Astrocyte of the spinal cord (primary cell): ENCODE data around the gene LAS1L.
"Not testable (repeated sequence)": the region's sequence is repeated elsewhere in the genome, so short reads cannot be mapped to it uniquely, and the experiment has no call there.

Experiments used
- DNase-seq: peaks from one replicate; pipeline ENCODE4 v3.0.0; 2011; ENCODE audit warnings: low read depth, low spot score
- H3K4me3 ChIP-seq: 2 replicates; pipeline ENCODE4 v1.5.1; 2011; ENCODE audit warnings: low read depth, mild to moderate bottlenecking, low read length, moderate library complexity
- in situ Hi-C: cut with HindIII; loops from 2 replicates; pipeline ENCODE4 v1.10.0; 2017; ENCODE audit warnings: low sequenced_read_pairs
- TF ChIP-seq, protein P1 (sequence below): IDR thresholded peaks from 2 replicates; pipeline ENCODE4 v1.5.1; 2012; ENCODE audit warnings: low read depth, mild to moderate bottlenecking, low read length, inconsistent platforms

Gene LAS1L

DNA sequence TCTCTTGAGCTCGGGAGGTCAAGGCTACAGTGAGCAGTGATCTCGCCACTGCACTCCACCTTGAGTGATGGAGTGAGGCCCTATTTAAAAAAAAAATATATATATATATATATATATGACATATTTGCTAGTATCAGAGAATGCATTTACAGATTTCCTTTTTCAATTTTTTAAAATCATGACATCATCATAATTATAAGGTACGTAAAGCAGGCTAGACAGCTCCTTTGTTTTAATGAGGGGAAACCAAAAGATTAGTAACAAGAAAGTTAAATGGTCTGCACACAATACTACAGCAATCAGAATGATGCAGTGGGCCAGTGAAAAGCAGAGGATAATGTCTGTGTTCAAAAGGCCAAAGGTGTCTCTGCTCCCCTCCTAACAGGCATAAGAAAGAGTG lies 43.0 kb downstream of the LAS1L start:
- TF ChIP-seq, protein P1, sequence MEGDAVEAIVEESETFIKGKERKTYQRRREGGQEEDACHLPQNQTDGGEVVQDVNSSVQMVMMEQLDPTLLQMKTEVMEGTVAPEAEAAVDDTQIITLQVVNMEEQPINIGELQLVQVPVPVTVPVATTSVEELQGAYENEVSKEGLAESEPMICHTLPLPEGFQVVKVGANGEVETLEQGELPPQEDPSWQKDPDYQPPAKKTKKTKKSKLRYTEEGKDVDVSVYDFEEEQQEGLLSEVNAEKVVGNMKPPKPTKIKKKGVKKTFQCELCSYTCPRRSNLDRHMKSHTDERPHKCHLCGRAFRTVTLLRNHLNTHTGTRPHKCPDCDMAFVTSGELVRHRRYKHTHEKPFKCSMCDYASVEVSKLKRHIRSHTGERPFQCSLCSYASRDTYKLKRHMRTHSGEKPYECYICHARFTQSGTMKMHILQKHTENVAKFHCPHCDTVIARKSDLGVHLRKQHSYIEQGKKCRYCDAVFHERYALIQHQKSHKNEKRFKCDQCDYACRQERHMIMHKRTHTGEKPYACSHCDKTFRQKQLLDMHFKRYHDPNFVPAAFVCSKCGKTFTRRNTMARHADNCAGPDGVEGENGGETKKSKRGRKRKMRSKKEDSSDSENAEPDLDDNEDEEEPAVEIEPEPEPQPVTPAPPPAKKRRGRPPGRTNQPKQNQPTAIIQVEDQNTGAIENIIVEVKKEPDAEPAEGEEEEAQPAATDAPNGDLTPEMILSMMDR, result no peak
- no peak for DNase-seq
- in situ Hi-C loops, result no loop called here
- H3K4me3 ChIP-seq, result no peak overlapping the region

DNA sequence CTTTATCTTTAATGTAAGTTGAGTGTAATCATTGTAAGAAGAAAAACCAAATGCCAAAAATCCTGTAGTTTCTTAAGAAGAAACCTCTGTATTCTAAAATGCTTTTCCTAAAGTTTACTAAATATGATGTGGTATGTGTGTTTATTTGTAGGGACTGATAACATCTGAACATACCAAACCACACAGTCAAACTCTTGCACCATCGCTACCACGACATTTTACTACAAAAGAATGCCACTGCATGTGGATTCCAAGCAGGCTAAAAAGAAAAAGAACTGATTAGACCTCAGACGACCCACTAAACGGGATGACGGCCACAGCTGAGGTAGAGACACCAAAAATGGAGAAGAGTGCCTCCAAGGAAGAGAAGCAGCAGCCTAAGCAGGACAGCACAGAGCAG lies 46.1 kb downstream of the LAS1L start:
- in situ Hi-C loops, result no loop called here
- TF ChIP-seq, protein P1, result no peak
- H3K4me3 ChIP-seq, result no peak overlapping the region
- DNase-seq, result no peak

DNA sequence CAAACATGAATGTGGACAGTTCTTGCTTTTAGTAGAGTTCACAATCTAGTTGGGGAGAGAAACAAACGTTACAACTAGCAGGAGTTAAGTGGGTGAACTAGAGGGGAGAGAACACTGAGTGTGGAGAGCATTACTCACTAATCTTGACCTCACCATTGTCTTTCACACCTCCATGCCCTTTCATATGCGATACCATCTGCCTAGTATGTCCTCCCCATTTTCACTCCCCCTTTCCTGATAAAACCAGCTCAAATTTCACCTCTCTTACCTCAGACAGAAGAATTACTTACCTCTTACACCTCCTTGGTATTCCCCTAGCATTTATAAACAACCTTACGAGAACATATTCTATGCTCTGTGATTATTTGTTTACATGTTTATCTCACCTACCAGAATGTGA lies 53.6 kb downstream of the LAS1L start:
- in situ Hi-C loops, result no loop called here
- DNase-seq, result no peak
- H3K4me3 ChIP-seq, result no peak overlapping the region
- TF ChIP-seq, protein P1, result no peak

DNA sequence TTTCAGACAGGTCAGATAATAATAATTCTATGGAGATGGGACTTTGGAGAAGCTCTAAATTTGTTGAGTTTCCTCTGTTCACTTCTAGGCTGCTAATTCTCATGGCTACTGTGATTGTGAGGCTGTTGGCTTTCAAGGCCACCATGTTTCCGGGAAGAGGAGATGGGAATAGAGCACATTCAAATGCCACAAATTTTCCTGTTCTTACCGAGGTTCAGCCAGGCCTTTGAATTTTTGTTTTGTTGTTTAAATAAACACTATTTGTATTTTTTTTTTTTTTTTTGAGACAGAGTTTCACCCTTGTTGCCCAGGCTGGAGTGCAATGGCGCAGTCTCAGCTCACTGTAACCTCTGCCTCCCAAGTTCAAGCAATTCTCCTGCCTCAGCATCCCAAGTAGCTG lies 55.5 kb downstream of the LAS1L start:
- in situ Hi-C loops, H3K4me3 ChIP-seq, DNase-seq: not testable (repeated sequence)

DNA sequence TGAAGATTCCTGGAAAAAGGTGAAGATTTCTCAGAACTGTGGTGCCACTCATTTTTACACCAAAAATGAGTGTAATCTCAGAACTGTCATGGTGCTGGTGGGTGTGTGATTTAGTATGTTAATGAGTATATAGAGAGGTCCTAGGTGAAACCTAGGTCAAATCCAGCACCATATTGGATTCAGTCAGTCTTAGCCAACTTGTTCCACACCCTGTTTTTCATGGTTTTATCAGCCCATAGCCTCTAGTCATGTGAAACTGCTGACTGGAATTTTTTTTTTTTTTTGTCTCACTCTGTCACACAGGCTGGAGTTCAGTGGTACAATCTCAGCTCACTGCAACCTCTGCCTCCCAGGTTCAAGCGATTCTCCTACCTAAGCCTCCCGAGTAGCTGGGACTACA lies 58.0 kb downstream of the LAS1L start:
- in situ Hi-C loops, result no loop called here
- no peak overlapping the region for H3K4me3 ChIP-seq
- DNase-seq, result no peak
- TF ChIP-seq, protein P1, result no peak

DNA sequence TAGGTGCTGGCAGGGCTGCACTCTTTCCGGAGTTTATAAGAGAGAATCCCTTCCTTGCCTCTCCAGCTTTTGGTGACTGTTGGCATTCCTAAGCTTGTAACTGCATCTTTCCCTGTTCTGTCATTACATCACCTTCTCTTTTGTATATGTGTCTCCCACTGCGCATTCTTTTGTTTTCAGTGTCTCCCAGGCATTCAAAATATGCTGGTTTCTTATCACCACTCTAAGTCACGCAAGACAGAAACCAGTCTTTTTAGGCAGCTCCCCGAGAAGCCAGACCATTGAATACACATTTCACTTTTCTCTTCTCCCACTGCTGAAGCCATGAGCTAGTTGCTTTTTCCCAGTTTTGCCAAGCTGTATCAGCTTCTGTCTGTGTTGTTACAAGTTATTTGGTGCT lies 71.0 kb downstream of the LAS1L start:
- in situ Hi-C loops, result no loop called here
- no peak for DNase-seq
- no peak overlapping the region for H3K4me3 ChIP-seq
- TF ChIP-seq, protein P1, result no peak
